Activated CD4-positive, CD25-positive, alpha-beta regulatory T cell treated with anti-CD3 and anti-CD28 coated beads, Interleukin-2, amount 50 U/mL, for 24 hours (primary cell): ENCODE data around the gene ABCD4.
"Not testable (repeated sequence)": the region's sequence is repeated elsewhere in the genome, so short reads cannot be mapped to it uniquely, and the experiment has no call there.

Experiments
- ATAC-seq, 2 donors: fragments of 150-1000 bp; cut with Tn5 transposase; one replicate each; pipeline ENCODE4 v1.10.0; 2021; ENCODE audit warnings: mild to moderate bottlenecking in 1 of 2, moderate library complexity in 1 of 2

The ABCD4 gene

GRCh38 chr14:74301594-74302151, 1.1 kb downstream of the ABCD4 start:
- no peak for ATAC-seq

- ATAC-seq: peak; percentile 10 to 57
These were observed 3.6 kb downstream of the ABCD4 start for GRCh38 chr14:74299061-74299545.

DNA sequence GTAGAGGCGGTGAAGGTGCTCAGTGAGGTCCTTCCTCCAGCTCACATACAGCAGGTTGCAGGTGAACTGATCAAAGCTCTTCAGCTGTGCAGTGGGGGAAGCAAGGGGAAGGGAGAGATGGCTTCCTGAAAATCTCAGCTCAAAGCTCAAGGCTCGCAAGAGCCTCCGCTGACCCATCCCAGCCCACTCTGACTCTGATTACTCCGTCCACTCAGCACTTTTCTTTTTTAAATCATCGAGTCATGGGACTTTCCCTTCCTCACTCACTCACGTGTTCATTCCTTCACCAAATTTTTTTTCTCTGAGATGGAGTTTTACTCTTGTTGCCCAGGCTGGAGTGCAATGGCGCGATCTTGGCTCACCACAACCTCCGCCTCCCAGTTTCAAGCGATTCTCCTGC, 4.7 kb downstream of the ABCD4 start:
- ATAC-seq: no peak

DNA sequence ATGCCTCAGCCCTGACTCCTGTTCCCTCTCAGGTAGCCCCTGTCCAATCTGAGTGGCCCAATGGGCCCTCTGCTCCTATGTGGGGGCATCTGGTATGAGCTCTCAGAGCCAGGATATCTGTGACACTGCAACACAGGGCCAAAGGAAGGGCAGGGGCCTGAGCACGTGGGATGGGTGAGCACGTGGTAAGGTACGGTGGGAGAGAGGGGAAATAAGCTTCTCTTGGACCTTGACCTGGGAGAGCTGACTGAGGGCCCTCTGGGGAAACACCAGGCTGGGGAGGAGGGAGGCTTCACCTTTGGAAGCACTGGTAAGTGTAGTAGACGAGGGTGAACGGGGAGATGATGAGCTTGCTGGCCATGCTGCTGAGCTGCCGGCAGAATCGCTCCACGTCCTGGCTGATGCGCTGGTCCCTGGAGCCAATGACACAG, 6.7 kb downstream of the ABCD4 start:
- no peak for ATAC-seq

GRCh38 chr14:74293606-74294005, 9.1 kb downstream of the ABCD4 start:
- ATAC-seq: no peak

DNA sequence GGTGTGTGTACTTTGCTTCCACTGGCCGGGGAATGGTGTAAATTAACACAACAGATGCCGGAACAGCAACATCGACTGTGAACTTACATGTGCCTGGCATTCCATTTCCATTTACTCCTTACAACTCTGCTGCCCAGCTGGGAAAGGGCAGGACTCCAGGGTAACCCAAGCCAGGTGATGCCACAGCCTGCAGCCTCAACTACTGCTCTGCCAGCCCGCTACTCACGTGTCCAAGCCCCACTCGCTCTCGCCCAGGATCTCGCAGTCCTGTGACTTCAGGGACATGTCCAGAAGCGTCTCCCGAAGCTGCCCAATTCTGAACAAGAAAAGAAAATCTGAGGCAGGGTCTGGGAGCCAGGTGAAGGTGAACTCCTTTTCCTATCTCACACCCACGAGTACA, 10.7 kb downstream of the ABCD4 start:
- no peak for ATAC-seq

DNA sequence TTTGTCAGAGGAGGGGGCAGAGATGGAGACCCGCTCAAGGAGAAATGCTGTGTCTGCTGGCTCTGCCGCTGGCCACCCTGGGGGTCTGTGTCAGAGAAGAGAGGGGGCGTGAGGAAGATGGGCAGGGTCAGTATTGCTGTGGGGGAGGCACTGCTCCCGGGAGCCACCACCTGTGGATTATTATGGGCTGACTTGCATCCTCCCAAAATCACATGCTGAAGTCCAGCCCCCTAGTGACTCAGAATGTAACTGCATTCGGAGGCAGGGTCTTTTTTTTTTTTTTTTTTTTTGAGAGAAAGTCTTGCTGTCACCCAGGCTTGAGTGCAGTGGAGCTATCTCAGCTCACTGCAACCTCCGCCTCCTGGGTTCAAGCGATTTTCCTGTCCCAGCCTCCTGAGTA, 12.3 kb downstream of the ABCD4 start:
- no peak for ATAC-seq

DNA sequence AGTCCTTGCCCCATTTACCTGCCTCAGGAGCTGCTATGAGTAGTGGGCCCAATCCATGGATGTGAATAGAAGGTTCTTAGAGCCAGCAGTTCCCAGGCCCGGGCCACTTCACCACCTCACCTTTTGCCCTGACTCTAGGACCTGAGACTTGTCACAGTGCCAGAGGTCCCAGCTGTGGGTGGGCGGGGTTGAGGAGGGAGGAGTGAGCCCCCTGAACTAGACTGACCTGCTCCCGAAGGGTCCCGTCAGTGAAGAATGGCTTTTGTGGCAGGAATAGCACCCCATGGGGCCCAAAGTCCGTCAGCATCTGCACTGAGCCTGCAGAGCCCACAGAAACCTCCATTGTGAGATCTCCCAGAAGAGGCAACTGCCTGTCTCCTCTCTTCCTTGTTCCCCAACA, 12.9 kb downstream of the ABCD4 start:
- no peak for ATAC-seq

DNA sequence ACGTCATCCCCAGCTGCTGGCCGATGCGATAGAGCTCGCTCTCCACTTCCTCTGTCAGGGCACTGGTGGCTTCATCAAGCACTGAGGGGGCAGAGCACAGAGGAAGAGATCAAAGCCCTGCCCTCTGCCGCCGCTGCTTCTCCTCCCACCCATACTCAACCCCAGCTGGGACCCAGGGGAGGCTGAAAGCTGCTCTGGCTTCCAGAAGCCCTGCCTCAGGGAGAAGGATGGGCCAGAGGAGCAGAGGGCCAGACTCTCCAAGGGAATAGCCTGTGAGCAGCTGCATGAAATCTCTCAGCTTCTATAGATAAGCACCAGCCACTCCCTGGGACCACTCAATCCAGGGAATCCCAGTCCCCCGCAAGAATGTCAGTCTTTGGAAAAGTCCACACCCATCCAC, 16.0 kb downstream of the ABCD4 start:
- ATAC-seq: no peak

DNA sequence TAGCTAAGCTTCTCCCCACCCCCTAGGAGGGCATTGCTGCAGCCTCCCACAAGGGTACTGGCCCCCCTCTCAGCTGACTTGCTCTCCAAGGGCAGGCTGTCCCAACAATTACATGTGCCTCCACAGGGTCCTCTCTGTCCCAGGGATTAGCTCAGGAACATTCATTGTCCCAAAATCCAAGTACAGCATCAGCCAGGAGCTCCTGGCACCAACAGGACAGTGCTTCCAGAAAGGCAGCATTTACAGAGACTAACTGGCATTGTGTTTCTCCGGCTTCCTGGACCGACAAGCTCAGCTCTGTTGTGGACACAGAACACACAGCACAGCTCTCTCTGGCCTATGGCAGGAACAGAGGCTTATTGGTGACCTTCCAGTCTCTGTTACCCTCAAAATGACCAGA, 21.7 kb downstream of the ABCD4 start:
- no peak for ATAC-seq

DNA sequence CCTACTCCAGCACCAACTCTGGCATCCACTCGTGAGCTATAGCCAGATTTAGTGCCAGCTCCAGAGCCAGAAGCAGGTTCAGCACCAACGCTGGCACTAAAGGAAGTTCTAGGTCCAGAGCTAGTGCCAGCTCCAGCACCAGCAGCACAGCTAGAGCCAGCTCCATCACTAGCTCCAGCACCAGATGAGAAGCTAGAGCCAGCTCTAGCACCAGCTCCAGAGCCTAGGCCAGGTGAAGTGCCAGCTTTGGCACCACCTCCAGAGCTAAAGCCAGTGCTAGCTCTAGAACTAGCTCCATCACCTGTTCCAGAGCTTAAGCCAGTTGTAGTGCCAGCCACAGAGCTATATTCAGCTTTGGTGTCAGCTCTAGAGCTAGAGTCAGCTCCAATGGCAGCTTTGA, 24.7 kb downstream of the ABCD4 start:
- ATAC-seq: no peak

DNA sequence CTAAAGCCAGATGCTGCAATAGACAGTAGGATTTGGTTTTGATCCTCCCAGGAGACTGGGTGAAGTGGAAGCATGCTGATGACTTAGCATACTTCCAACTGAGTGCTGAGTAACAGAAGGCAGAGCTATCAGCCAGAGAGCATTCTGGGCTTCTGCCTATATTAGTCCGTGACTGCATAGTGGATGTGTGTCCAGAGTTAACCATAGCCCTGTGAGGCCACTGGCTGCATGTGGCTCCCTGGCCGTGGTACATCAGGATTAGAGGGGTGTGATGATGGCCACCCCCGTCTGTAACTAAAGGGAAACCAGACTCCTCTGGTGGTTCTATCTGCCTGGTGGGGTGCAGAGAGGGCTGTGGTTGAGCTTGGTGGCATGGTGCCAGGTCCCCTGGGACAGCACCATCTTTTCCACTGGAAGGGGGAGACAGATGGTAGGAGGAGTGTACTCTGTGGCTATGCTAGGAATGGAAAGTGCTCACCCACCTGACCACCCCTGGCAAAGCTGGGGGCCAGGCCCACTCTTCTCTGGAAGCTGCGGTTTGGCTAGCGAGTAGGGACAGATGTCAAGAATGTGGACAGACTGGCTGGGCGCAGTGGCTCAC, 27.4 kb downstream of the ABCD4 start:
- ATAC-seq: no peak

GRCh38 chr14:74271365-74271764, 31.4 kb downstream of the ABCD4 start:
- ATAC-seq: no peak

- not testable (repeated sequence) for ATAC-seq
These were observed 32.2 kb downstream of the ABCD4 start for GRCh38 chr14:74270382-74271177.

- ATAC-seq: no peak
These were observed 35.1 kb downstream of the ABCD4 start for GRCh38 chr14:74267588-74267987.

- ATAC-seq: no peak
These were observed 37.3 kb downstream of the ABCD4 start for GRCh38 chr14:74265301-74265965.

DNA sequence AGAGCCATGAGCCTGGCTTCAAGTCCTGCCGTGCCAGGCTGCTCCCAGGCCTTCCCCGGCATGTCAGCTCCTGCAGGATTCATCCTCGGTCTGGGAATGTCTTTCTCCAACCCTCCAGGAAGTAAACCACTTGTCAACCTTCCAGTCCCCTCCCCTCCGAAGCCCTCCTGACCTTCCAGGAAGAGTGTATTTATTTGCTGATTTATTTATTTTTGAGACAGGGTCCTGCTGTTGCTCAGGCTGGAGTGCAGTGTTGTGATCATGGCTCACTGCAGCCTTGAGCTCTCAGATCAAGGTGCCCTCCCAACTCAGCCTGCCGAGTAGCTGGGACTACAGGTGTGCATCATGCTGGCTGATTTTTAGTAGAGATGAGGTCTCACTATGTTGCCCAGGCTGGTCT, 38.8 kb downstream of the ABCD4 start:
- ATAC-seq: no peak

GRCh38 chr14:74263181-74263580, 39.6 kb downstream of the ABCD4 start:
- ATAC-seq: no peak

GRCh38 chr14:74262076-74262475, 40.7 kb downstream of the ABCD4 start:
- no peak for ATAC-seq

DNA sequence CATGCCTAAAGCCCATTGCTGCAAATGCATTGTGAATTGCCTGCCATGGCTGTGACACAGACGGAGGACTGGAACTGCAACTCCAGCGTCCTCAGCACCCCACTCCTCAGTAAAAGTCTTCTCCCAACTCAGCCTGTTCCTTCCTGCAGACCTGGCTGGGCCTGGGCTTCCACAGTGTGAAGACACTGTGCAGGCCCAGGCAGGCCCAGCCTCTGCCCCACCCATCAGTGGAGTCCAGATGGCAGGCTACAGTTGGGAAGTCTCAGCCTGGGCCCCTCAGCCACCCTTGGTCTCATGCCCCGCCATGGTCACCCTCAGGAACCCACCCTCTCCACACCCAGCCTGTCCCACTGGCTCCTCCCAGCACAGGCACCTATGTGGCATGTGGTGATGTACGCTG, 41.4 kb downstream of the ABCD4 start:
- no peak for ATAC-seq

- ATAC-seq: no peak
These were observed 42.1 kb downstream of the ABCD4 start for GRCh38 chr14:74260525-74261233.

DNA sequence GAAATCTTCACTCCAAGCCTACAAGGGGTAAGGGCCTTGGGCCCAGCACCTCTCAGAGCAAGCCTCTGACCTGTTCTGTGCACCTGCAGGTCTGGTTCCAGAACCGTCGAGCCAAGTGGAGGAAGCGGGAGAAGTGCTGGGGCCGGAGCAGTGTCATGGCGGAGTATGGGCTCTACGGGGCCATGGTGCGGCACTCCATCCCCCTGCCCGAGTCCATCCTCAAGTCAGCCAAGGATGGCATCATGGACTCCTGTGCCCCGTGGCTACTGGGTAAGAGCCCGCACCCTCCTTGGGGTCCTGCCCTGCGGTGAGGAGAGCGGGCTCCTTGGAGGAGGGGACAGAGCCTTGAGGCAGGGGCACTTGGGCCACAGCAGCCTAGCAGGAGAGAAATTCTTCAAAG, 43.2 kb downstream of the ABCD4 start:
- ATAC-seq: no peak

GRCh38 chr14:74258764-74259035, 44.0 kb downstream of the ABCD4 start:
- ATAC-seq: no peak
